MM.1S (cell line): ENCODE measurements around the gene AP2A2.

Experiments
- DNase-seq: peaks from one replicate; pipeline ENCODE4 v3.0.0-alpha.2; 2015
- H2AFZ ChIP-seq: fragments of 300-600 bp; sonication (generic); 2 replicates; pipeline ENCODE4 v1.6.0; 2016; ENCODE audit warnings: antibody characterized with exemption, low read length
- H3F3A ChIP-seq: fragments of 300-600 bp; sonication (generic); 2 replicates; pipeline ENCODE4 v1.6.1; 2016; ENCODE audit warnings: mild to moderate bottlenecking, antibody characterized with exemption, low read length, moderate library complexity, mixed read lengths; ENCODE audit not compliant: insufficient read depth
- H3K27ac ChIP-seq: fragments of 300-600 bp; sonication (generic); 2 replicates; pipeline ENCODE4 v1.5.1; 2016; ENCODE audit warnings: mild to moderate bottlenecking, low read length
- H3K27me3 ChIP-seq: fragments of 300-600 bp; sonication (generic); replicated peaks from 2 replicates; pipeline ENCODE4 v1.6.0; 2016; ENCODE audit warnings: low read length; ENCODE audit not compliant: insufficient read depth
- H3K36me3 ChIP-seq: fragments of 300-600 bp; sonication (generic); replicated peaks from 2 replicates; pipeline ENCODE4 v1.6.1; 2016; ENCODE audit warnings: mild to moderate bottlenecking, low read length, mixed read lengths; ENCODE audit not compliant: insufficient read depth
- H3K4me1 ChIP-seq: fragments of 300-600 bp; sonication (generic); 2 replicates; pipeline ENCODE4 v1.6.1; 2016; ENCODE audit warnings: low read length, mixed read lengths
- H3K4me2 ChIP-seq: fragments of 300-600 bp; sonication (generic); 2 replicates; pipeline ENCODE4 v1.6.0; 2016; ENCODE audit warnings: low read depth, low read length
- H3K4me3 ChIP-seq: fragments of 300-600 bp; sonication (generic); 2 replicates; pipeline ENCODE4 v1.5.1; 2016; ENCODE audit warnings: low read length, mixed read lengths
- H3K79me2 ChIP-seq: fragments of 300-600 bp; sonication (generic); 2 replicates; pipeline ENCODE4 v1.6.1; 2016; ENCODE audit warnings: mixed run types, low read length, mixed read lengths
- H3K9ac ChIP-seq: fragments of 300-600 bp; sonication (generic); 2 replicates; pipeline ENCODE4 v1.6.1; 2016; ENCODE audit warnings: low read length, mixed read lengths
- H3K9me2 ChIP-seq: fragments of 300-600 bp; sonication (generic); replicated peaks from 2 replicates; pipeline ENCODE4 v1.6.1; 2016; ENCODE audit warnings: mild to moderate bottlenecking, low read length, mixed read lengths; ENCODE audit not compliant: insufficient read depth
- H3K9me3 ChIP-seq: fragments of 300-600 bp; sonication (generic); replicated peaks from 2 replicates; pipeline ENCODE4 v1.6.1; 2016; ENCODE audit warnings: mild to moderate bottlenecking, low read length, mixed read lengths; ENCODE audit not compliant: insufficient read depth
- H4K20me1 ChIP-seq: fragments of 300-600 bp; sonication (generic); 2 replicates; pipeline ENCODE4 v1.6.1; 2016; ENCODE audit warnings: mild to moderate bottlenecking, low read length, moderate library complexity, mixed read lengths; ENCODE audit not compliant: insufficient read depth
- CTCF ChIP-seq: fragments of 300-600 bp; sonication (generic); IDR thresholded peaks from 2 replicates; pipeline ENCODE4 v1.5.1; 2016; ENCODE audit warnings: antibody characterized with exemption, low read length, mixed read lengths
- EZH2 ChIP-seq: fragments of 300-600 bp; sonication (generic); optimal IDR thresholded peaks from 2 replicates; pipeline ENCODE3; 2017; ENCODE audit warnings: low read depth, mild to moderate bottlenecking, antibody characterized with exemption, low read length, mixed read lengths
- EZH2phosphoT487 ChIP-seq: fragments of 300-600 bp; sonication (generic); IDR thresholded peaks from 2 replicates; pipeline ENCODE4 v1.6.1; 2018; ENCODE audit warnings: antibody characterized with exemption, low read length

AP2A2 gene

DNA sequence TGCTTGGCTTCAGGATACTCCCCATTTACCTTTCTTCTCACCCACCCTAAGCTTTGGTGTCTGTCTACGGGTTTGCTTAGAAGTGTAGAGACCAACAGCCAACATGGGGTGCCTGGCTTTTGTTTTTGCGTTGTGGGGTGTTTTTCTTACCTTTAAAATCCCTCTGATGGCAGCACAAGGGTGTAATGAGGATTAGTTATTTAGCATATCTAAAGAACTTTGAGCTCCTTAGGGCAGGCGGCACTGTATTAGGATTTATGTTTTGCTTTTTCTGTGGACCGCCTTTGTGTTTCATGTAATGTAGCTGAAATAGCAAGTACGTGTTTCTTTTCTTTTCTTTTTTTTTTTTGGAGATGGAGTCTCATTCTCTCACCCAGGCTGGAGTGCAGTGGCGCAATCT, 8.9 kb downstream of the AP2A2 start:
- H3K9me2 ChIP-seq: no peaks in the 10 kb centered on the region
- H4K20me1 ChIP-seq: peaks cover 36% of the 10 kb centered on the region
- H3K9ac ChIP-seq: no peak overlapping the region
- no peak overlapping the region for H3K27ac ChIP-seq
- no peaks in the 10 kb centered on the region for H3K36me3 ChIP-seq
- no peak for TF ChIP-seq EZH2
- TF ChIP-seq EZH2phosphoT487: no peak
- no peak for TF ChIP-seq CTCF
- H2AFZ ChIP-seq: no peak overlapping the region
- H3K9me3 ChIP-seq: no peaks in the 10 kb centered on the region
- no peak overlapping the region for H3K4me2 ChIP-seq
- DNase-seq: no peak
- H3K27me3 ChIP-seq: no peaks in the 10 kb centered on the region
- no peaks in the 10 kb centered on the region for H3K4me1 ChIP-seq
- H3F3A ChIP-seq: no peaks in the 10 kb centered on the region
- H3K79me2 ChIP-seq: peaks cover 97% of the 10 kb centered on the region
- H3K4me3 ChIP-seq: no peak overlapping the region

DNA sequence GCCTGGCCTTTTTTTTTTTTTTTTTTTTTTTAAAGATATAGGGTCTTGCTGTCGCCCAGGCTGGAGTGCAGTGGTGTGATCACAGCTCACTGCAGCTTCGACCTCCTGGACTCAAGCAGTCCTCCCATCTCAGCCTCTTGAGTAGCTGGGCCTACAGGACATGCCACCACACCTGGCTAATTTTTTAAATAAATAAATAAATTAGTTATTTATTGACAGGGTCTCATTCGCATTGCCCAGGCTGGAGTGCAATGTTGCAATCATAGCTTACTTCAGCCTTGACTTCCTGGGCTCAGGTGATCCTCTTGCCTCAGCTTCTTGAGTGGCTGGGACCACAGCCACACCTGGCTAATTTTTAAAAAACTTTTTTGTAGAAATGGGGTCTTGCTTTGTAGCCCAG, 10.5 kb downstream of the AP2A2 start:
- no peak overlapping the region for H2AFZ ChIP-seq
- H3K36me3 ChIP-seq: no peaks in the 10 kb centered on the region
- no peaks in the 10 kb centered on the region for H3K9me2 ChIP-seq
- TF ChIP-seq EZH2 (no peak), EZH2phosphoT487 (no peak), CTCF (no peak)
- H4K20me1 ChIP-seq: peaks cover 45% of the 10 kb centered on the region
- no peaks in the 10 kb centered on the region for H3K9me3 ChIP-seq
- no peak for DNase-seq
- no peaks in the 10 kb centered on the region for H3F3A ChIP-seq
- H3K4me2 ChIP-seq: no peak overlapping the region
- H3K27ac ChIP-seq: no peak overlapping the region
- H3K9ac ChIP-seq: no peak overlapping the region
- peaks cover 97% of the 10 kb centered on the region for H3K79me2 ChIP-seq
- no peak overlapping the region for H3K4me3 ChIP-seq
- H3K4me1 ChIP-seq: no peaks in the 10 kb centered on the region
- no peaks in the 10 kb centered on the region for H3K27me3 ChIP-seq

- Histone ChIP-seq H3F3A (no peaks in the 10 kb centered on the region), H3K4me2 (no peak overlapping the region), H3K79me2 (peaks cover 96% of the 10 kb centered on the region), H3K27ac (no peak overlapping the region), H3K9ac (no peak overlapping the region), H3K27me3 (no peaks in the 10 kb centered on the region), H3K9me3 (no peaks in the 10 kb centered on the region), H3K4me1 (no peaks in the 10 kb centered on the region), H4K20me1 (peaks cover 45% of the 10 kb centered on the region), H3K36me3 (no peaks in the 10 kb centered on the region), H3K9me2 (no peaks in the 10 kb centered on the region), H2AFZ (no peak overlapping the region), H3K4me3 (no peak overlapping the region)
- TF ChIP-seq EZH2 (no peak), CTCF (no peak), EZH2phosphoT487 (no peak)
- DNase-seq: no peak
Measured at GRCh38 chr11:937841-938261, 12.2 kb downstream of the AP2A2 start.
